Ovary (tissue), 9 donors: ENCODE data around the gene PDE7B. TPM values are rescaled to one million over a fixed set of nuclear protein-coding genes. Genes with fewer than 3 reads are reported as not detected.

Experiments
- DNase-seq, 5 donors: peaks; one replicate each; pipeline ENCODE4 v3.0.0-alpha.2; 2019 to 2020
- H3K27ac ChIP-seq, 2 donors: fragments of 200-600 bp; one replicate each; pipeline versions ENCODE4 v1.5.1 to v1.8.0; 2019 to 2022
- H3K27me3 ChIP-seq: fragments of 200-600 bp; one replicate; pipeline ENCODE4 v1.8.0; 2022
- H3K36me3 ChIP-seq: fragments of 200-600 bp; sonication (generic); one replicate; pipeline ENCODE4 v1.5.1; 2019
- H3K4me1 ChIP-seq: one replicate; pipeline ENCODE4 v1.8.1; 2013; ENCODE audit warnings: mild to moderate bottlenecking, moderate library complexity; ENCODE audit not compliant: insufficient read depth
- H3K4me3 ChIP-seq: fragments of 200-600 bp; sonication (generic); one replicate; pipeline ENCODE4 v1.5.1; 2017
- H3K9me3 ChIP-seq, 2 donors: fragments of 200-600 bp in 1 of 2; sonication (generic) in 1 of 2; one replicate each; pipeline versions ENCODE4 v1.5.1 to v1.8.1; 2013 to 2019; ENCODE audit warnings: mild to moderate bottlenecking in 1 of 2, moderate library complexity in 1 of 2
- CTCF ChIP-seq, 3 donors: fragments of 450-650 bp in 2 of 3; fragments of 200-600 bp in 1 of 3; IDR thresholded peaks; one replicate each; pipeline versions ENCODE4 v1.5.1 to v1.8.0; 2016 to 2022; ENCODE audit warnings: antibody characterized with exemption in 3 of 3, mild to moderate bottlenecking in 1 of 3
- EP300 ChIP-seq: sonication (generic); formaldehyde crosslinking; IDR thresholded peaks from one replicate; pipeline ENCODE4 v1.6.1; 2017; ENCODE audit warnings: antibody characterized with exemption
- POLR2A ChIP-seq: fragments of 450-650 bp; IDR thresholded peaks from one replicate; pipeline ENCODE4 v1.6.1; 2017; ENCODE audit warnings: antibody characterized with exemption, mild to moderate bottlenecking, moderate library complexity
- WGBS, 3 donors: extraction: QIAGEN DNeasy Blood & Tissue Kit in 1 of 3; methylation state at CpG; one replicate each; pipeline versions ENCODE4 v1.1.5 to v1.1.7; 2013 to 2017; 5-methylcytosine and 5-hydroxymethylcytosine counted together
- intact Hi-C, 4 donors: fragments of 100-400 bp; cut with DNase I; formaldehyde crosslinking; loops; one replicate each; pipeline versions ENCODE4 v1.11.0 to v1.15.1; 2022 to 2023
- polyA plus RNA-seq, 2 donors: library from polyadenylated mRNA; stranded (reverse); fragments of 200-250 nt in 1 of 2; fragments of 350-450 nt in 1 of 2; fragmentation: Illumina TruSeq in 1 of 2; extraction: RNeasy Lipid Tissue Mini Kit (QIAGEN cat#74804) in 1 of 2; gene quantifications; one replicate each; pipeline ENCODE4 v1.2.3, GENCODE V29; 2013 to 2014
- total RNA-seq, 7 donors: library from RNA; depleted of rRNA in 2 of 7; stranded (reverse); fragments of >200 nt in 2 of 7; fragmentation: NEBNext Ultra II Directional in 3 of 7; extraction: Animal tissue kit (Norgen Biotek cat#: 25700) in 3 of 7; gene quantifications; one replicate each; pipeline versions ENCODE4 v1.1.0 to v1.2.4, GENCODE V29; 2016 to 2023
- donor health status: DM: no; HTN: no; CAD: no; lungs with moderate emphysema.
- donor health status: DM: no; HTN: no; CAD: no.
- donor health status: Bipolar disorder and iron deficiency.
- donor health status: DM: yes; HTN: yes; CAD: no.
- donor health status: DM: no; HTN: no; CAD: no.
- donor health status: DM: yes; HTN: yes; CAD: no.

The PDE7B gene
- total and polyA plus RNA-seq, 9 donors, result 11.6 to 62.7 (median 21.6) TPM

- TF ChIP-seq POLR2A, result no peak
- TF ChIP-seq CTCF (IDR thresholded peaks at IDR 0.05), result no peak
- no peak for TF ChIP-seq EP300
- Histone ChIP-seq H3K27me3 (no peaks in the 10 kb centered on the region), H3K4me3 (no peak overlapping the region), H3K36me3 (no peaks in the 10 kb centered on the region), H3K27ac (no peak overlapping the region), H3K4me1 (peaks cover 19% of the 10 kb centered on the region), H3K9me3 (no peaks in the 10 kb centered on the region)
- intact Hi-C loops, result no loop called here
- DNase-seq, result no peak
- WGBS, 3 donors, result 91 to 94% (median 92%) methylated on average over 3 of the region's 3 CpGs
Measured at GRCh38 chr6:136063096-136063495, 211.6 kb downstream of the PDE7B start.

GRCh38 chr6:136066005-136066404 is 214.5 kb downstream of the PDE7B start:
- Histone ChIP-seq H3K27me3 (no peaks in the 10 kb centered on the region), H3K27ac (no peak overlapping the region), H3K9me3 (no peaks in the 10 kb centered on the region), H3K4me1 (peaks cover 14% of the 10 kb centered on the region), H3K36me3 (no peaks in the 10 kb centered on the region), H3K4me3 (no peak overlapping the region)
- no peak for DNase-seq
- TF ChIP-seq EP300, result no peak
- no peak for TF ChIP-seq CTCF (IDR thresholded peaks at IDR 0.05)
- no peak for TF ChIP-seq POLR2A
- WGBS, 3 donors, result 65 to 70% (median 69%) methylated on average over 3 of the region's 3 CpGs
- intact Hi-C loops, result no loop called here

- DNase-seq, result peak in 1 of 5 donors; percentile 32
- 65 to 78% (median 69%) methylated on average over 10 of the region's 10 CpGs for WGBS, 3 donors
- no peaks in the 10 kb centered on the region for H3K9me3 ChIP-seq
- H3K4me1 ChIP-seq, result peaks cover 8% of the 10 kb centered on the region
- intact Hi-C loops, result no loop called here
- TF ChIP-seq EP300, result no peak
- no peak for TF ChIP-seq POLR2A
- TF ChIP-seq CTCF (IDR thresholded peaks at IDR 0.05), result no peak
- H3K36me3 ChIP-seq, result no peaks in the 10 kb centered on the region
- no peak overlapping the region for H3K4me3 ChIP-seq
- H3K27me3 ChIP-seq, result no peaks in the 10 kb centered on the region
- H3K27ac ChIP-seq, result peak overlapping the region in 1 of 2 donors; percentile 6
Measured at GRCh38 chr6:136067731-136068341, 216.3 kb downstream of the PDE7B start.

GRCh38 chr6:136069119-136069518 is 217.6 kb downstream of the PDE7B start:
- intact Hi-C loops, result no loop called here
- H3K4me1 ChIP-seq, result peaks cover 8% of the 10 kb centered on the region
- WGBS, 3 donors, result 4 to 21% (median 10%) methylated on average over 2 of the region's 2 CpGs
- no peaks in the 10 kb centered on the region for H3K9me3 ChIP-seq
- TF ChIP-seq POLR2A, result no peak
- TF ChIP-seq EP300, result no peak
- TF ChIP-seq CTCF (IDR thresholded peaks at IDR 0.05), result no peak
- H3K27ac ChIP-seq, result no peak overlapping the region
- no peak overlapping the region for H3K4me3 ChIP-seq
- H3K36me3 ChIP-seq, result no peaks in the 10 kb centered on the region
- no peaks in the 10 kb centered on the region for H3K27me3 ChIP-seq
- DNase-seq, result no peak
